ENCODE measurements around the gene C12orf76.

The C12orf76 gene

GRCh38 chr12:110047297-110047940, 903 bp downstream of the C12orf76 start:
- no peak for TF ChIP-seq CTCF (IDR thresholded peaks at IDR 0.05; ENCODE audit: low read length, missing control alignments)
- DNase-seq (ENCODE audit: low read depth), result no peak
- H3K4me3 ChIP-seq (replicated peaks; ENCODE audit: low read depth, low read length), result peak overlapping the region; percentile 86

GRCh38 chr12:110046451-110047187, 1.7 kb downstream of the C12orf76 start:
- no peak for DNase-seq (ENCODE audit: low read depth)
- no peak overlapping the region for H3K4me3 ChIP-seq (replicated peaks; ENCODE audit: low read depth, low read length)
- TF ChIP-seq CTCF (IDR thresholded peaks at IDR 0.05; ENCODE audit: low read length, missing control alignments), result no peak

GRCh38 chr12:110042264-110042663, 6.1 kb downstream of the C12orf76 start:
- no peak for TF ChIP-seq CTCF (IDR thresholded peaks at IDR 0.05; ENCODE audit: low read length, missing control alignments)
- H3K4me3 ChIP-seq (replicated peaks; ENCODE audit: low read depth, low read length), result no peak overlapping the region
- no peak for DNase-seq (ENCODE audit: low read depth)

GRCh38 chr12:110039085-110039807, 9.1 kb downstream of the C12orf76 start:
- no peak for TF ChIP-seq CTCF (IDR thresholded peaks at IDR 0.05; ENCODE audit: low read length, missing control alignments)
- H3K4me3 ChIP-seq (replicated peaks; ENCODE audit: low read depth, low read length), result no peak overlapping the region
- peak; percentile 95 for DNase-seq (ENCODE audit: low read depth)

GRCh38 chr12:110038741-110039084, 9.6 kb downstream of the C12orf76 start:
- no peak for TF ChIP-seq CTCF (IDR thresholded peaks at IDR 0.05; ENCODE audit: low read length, missing control alignments)
- H3K4me3 ChIP-seq (replicated peaks; ENCODE audit: low read depth, low read length), result no peak overlapping the region
- DNase-seq (ENCODE audit: low read depth), result no peak

- H3K4me3 ChIP-seq (replicated peaks; ENCODE audit: low read depth, low read length), result no peak overlapping the region
- DNase-seq (ENCODE audit: low read depth), result no peak
- no peak for TF ChIP-seq CTCF (IDR thresholded peaks at IDR 0.05; ENCODE audit: low read length, missing control alignments)
Measured at GRCh38 chr12:110037315-110037714, 11.0 kb downstream of the C12orf76 start.

All from fibroblast of pulmonary artery (primary cell).